SK-N-SH (cell line): ENCODE data around the gene CAPN3. TPM values are rescaled to one million over a fixed set of nuclear protein-coding genes. Genes with fewer than 3 reads are reported as not detected.

Source experiments
- CTCF ChIA-PET: fragments of 300-600, 350-600 bp; formaldehyde crosslinking; extraction: SDS; loops from one replicate; lab custom pipeline; 2021; lab: Yijun Ruan, JAX
- POLR2A ChIA-PET: fragments of 350-600 bp; sonication (Branson Sonifier 250); formaldehyde crosslinking; extraction: SDS; loops from one replicate; lab custom pipeline; 2020; ENCODE audit warnings: antibody characterized with exemption, inconsistent platforms; lab: Yijun Ruan, JAX
- DNase-seq: peaks from one replicate; pipeline ENCODE4 v3.0.0; 2012
- H2AFZ ChIP-seq: fragments of 200-600 bp; sonication (generic); 2 replicates; pipeline ENCODE4 v1.8.1; 2016; ENCODE audit warnings: antibody characterized with exemption, mild to moderate bottlenecking, low read depth
- H3F3A ChIP-seq: fragments of 200-600 bp; sonication (generic); replicated peaks from 2 replicates; pipeline ENCODE3; 2016; ENCODE audit warnings: antibody characterized with exemption, mild to moderate bottlenecking; ENCODE audit not compliant: insufficient read depth
- H3K27ac ChIP-seq, 2 experiments: fragments of 200-500 bp in 1 of 2; fragments of 200-600 bp in 1 of 2; sonication (Bioruptor generic) in 1 of 2; sonication (generic), shearing (Covaris generic) in 1 of 2; 2 replicates each; pipeline versions ENCODE4 v1.5.1 to v1.6.1; 2014 to 2016; ENCODE audit warnings: low read depth in 2 of 2, inconsistent platforms in 1 of 2, low read length in 1 of 2, mild to moderate bottlenecking in 1 of 2, mixed read lengths in 1 of 2
- H3K27me3 ChIP-seq: fragments of 200-600 bp; sonication (generic), shearing (Covaris generic); 2 replicates; pipeline ENCODE4 v1.6.1; 2016; ENCODE audit warnings: mixed run types; ENCODE audit not compliant: insufficient read depth
- H3K36me3 ChIP-seq, 2 experiments: fragments of 200-500 bp in 1 of 2; fragments of 200-600 bp in 1 of 2; sonication (Bioruptor generic) in 1 of 2; sonication (generic) in 1 of 2; replicated peaks in 1 of 2; 2 replicates each; pipeline versions ENCODE3 to v1.5.1; 2014 to 2016; ENCODE audit warnings: low read length in 1 of 2, mild to moderate bottlenecking in 1 of 2; ENCODE audit not compliant: insufficient read depth in 2 of 2, control insufficient read depth in 1 of 2
- H3K4me1 ChIP-seq, 2 experiments: fragments of 200-500 bp in 1 of 2; fragments of 200-600 bp in 1 of 2; sonication (Bioruptor generic) in 1 of 2; sonication (generic), shearing (Covaris generic) in 1 of 2; 2 replicates each; pipeline versions ENCODE4 v1.5.1 to v1.6.1; 2014 to 2016; ENCODE audit warnings: low read depth in 1 of 2, low read length in 1 of 2, mixed run types in 1 of 2; ENCODE audit not compliant: insufficient read depth in 2 of 2, control insufficient read depth in 1 of 2
- H3K4me2 ChIP-seq: fragments of 200-600 bp; sonication (generic), shearing (Covaris generic); 2 replicates; pipeline ENCODE4 v1.6.1; 2017; ENCODE audit warnings: mixed run types
- H3K4me3 ChIP-seq, 2 experiments: fragments of 200-500 bp in 1 of 2; fragments of 200-600 bp in 1 of 2; sonication (Bioruptor generic) in 1 of 2; sonication (generic), shearing (Covaris generic) in 1 of 2; 2 replicates each; pipeline versions ENCODE4 v1.5.1 to v1.8.1; 2014 to 2016; ENCODE audit warnings: low read depth in 2 of 2, inconsistent platforms in 1 of 2, low read length in 1 of 2, mild to moderate bottlenecking in 1 of 2, mixed read lengths in 1 of 2, moderate library complexity in 1 of 2
- H3K79me2 ChIP-seq: fragments of 200-600 bp; sonication (generic); 2 replicates; pipeline ENCODE4 v1.8.1; 2017; ENCODE audit warnings: mild to moderate bottlenecking; ENCODE audit not compliant: insufficient read depth
- H3K9ac ChIP-seq: fragments of 200-600 bp; sonication (generic); 2 replicates; pipeline ENCODE4 v1.6.1; 2017; ENCODE audit warnings: mixed run types
- H3K9me2 ChIP-seq: fragments of 200-600 bp; sonication (generic); 2 replicates; pipeline ENCODE4 v1.6.1; 2017; ENCODE audit warnings: mixed run types
- H3K9me3 ChIP-seq: fragments of 200-600 bp; sonication (generic); 2 replicates; pipeline ENCODE4 v1.6.1; 2017; ENCODE audit warnings: mixed run types, mild to moderate bottlenecking, moderate library complexity
- H4K20me1 ChIP-seq: fragments of 200-600 bp; sonication (generic); 2 replicates; pipeline ENCODE4 v1.6.1; 2017; ENCODE audit warnings: mild to moderate bottlenecking, mixed run types; ENCODE audit not compliant: insufficient read depth
- CHD2 ChIP-seq: fragments of 150-350 bp; IDR thresholded peaks from 2 replicates; pipeline ENCODE4 v1.6.1; 2018; ENCODE audit warnings: low read length; ENCODE audit not compliant: partially characterized antibody
- CTCF ChIP-seq: fragments of 200-600 bp; sonication (generic); IDR thresholded peaks from 2 replicates; pipeline ENCODE4 v1.6.1; 2017; ENCODE audit warnings: antibody characterized with exemption, mild to moderate bottlenecking, moderate library complexity
- FOSL2 ChIP-seq: IDR thresholded peaks from 2 replicates; pipeline ENCODE4 v1.4.0; 2012; ENCODE audit warnings: low read depth, mild to moderate bottlenecking, moderate library complexity, borderline replicate concordance
- FOXM1 ChIP-seq: IDR thresholded peaks from 2 replicates; pipeline ENCODE4 v1.4.0; 2012; ENCODE audit warnings: low read depth, mild to moderate bottlenecking
- NFIC ChIP-seq: IDR thresholded peaks from 2 replicates; pipeline ENCODE4 v1.4.0; 2012; ENCODE audit warnings: borderline replicate concordance
- RAD21 ChIP-seq: IDR thresholded peaks from 2 replicates; pipeline ENCODE4 v1.6.1; 2012; ENCODE audit warnings: mild to moderate bottlenecking, low read length
- RFX5 ChIP-seq: IDR thresholded peaks from 2 replicates; pipeline ENCODE4 v1.6.1; 2012; ENCODE audit warnings: mild to moderate bottlenecking, improper control_type of control experiment, low read length
- SIN3A ChIP-seq: IDR thresholded peaks from 2 replicates; pipeline ENCODE4 v1.6.1; 2012; ENCODE audit warnings: low read depth, mild to moderate bottlenecking, low read length, moderate library complexity, borderline replicate concordance
- SMC3 ChIP-seq: IDR thresholded peaks from 2 replicates; pipeline ENCODE4 v1.6.1; 2012; ENCODE audit warnings: low read depth, low read length, improper control_type of control experiment
- TAF1 ChIP-seq: IDR thresholded peaks from 2 replicates; pipeline ENCODE4 v1.6.1; 2012; ENCODE audit warnings: low read depth, mild to moderate bottlenecking, low read length, moderate library complexity, borderline replicate concordance
- TEAD4 ChIP-seq: IDR thresholded peaks from 2 replicates; pipeline ENCODE4 v1.4.0; 2012; ENCODE audit warnings: mild to moderate bottlenecking, borderline replicate concordance; ENCODE audit not compliant: insufficient read depth
- USF1 ChIP-seq: IDR thresholded peaks from 2 replicates; pipeline ENCODE4 v1.4.0; 2012; ENCODE audit warnings: low read depth, borderline replicate concordance
- YY1 ChIP-seq: IDR thresholded peaks from 2 replicates; pipeline ENCODE4 v1.4.0; 2012; ENCODE audit warnings: low read depth, mild to moderate bottlenecking
- ZBTB33 ChIP-seq: IDR thresholded peaks from 2 replicates; pipeline ENCODE4 v1.4.0; 2012; ENCODE audit warnings: low read depth, borderline replicate concordance
- WGBS: methylation state at CpG from one replicate; pipeline ENCODE4 v1.1.6; 2017; ENCODE audit warnings: low lambda C conversion rate; 5-methylcytosine and 5-hydroxymethylcytosine counted together
- polyA plus RNA-seq, 3 experiments: library from polyadenylated mRNA; depleted of rRNA; stranded (reverse); fragments of >200 nt; gene quantifications; 2 replicates each; pipeline ENCODE4 v1.2.3, GENCODE V29; 2012
- TF ChIP-seq, protein P1 (sequence below): IDR thresholded peaks from 2 replicates; pipeline ENCODE4 v1.4.0; 2012; ENCODE audit warnings: low read depth
- TF ChIP-seq, protein P2 (sequence below): fragments of 150-350 bp; IDR thresholded peaks from 2 replicates; pipeline ENCODE4 v1.6.1; 2016; ENCODE audit warnings: mild to moderate bottlenecking, low read depth, low read length

Gene CAPN3
- polyA plus RNA-seq, 1 of the 3 experiments (the other 2 are of a cell fraction) = 1.8 TPM

GRCh38 chr15:42450425-42450790, 91.1 kb downstream of the CAPN3 start:
- H2AFZ ChIP-seq = no peak overlapping the region
- H3K4me3 ChIP-seq = no peak overlapping the region
- H3K9ac ChIP-seq = no peak overlapping the region
- H3K9me2 ChIP-seq = no peaks in the 10 kb centered on the region
- no peaks in the 10 kb centered on the region for H3K79me2 ChIP-seq
- POLR2A ChIA-PET = interaction anchor here (1.0 kb wide), 1 partner anchor 177 kb away, joined by 3 read pairs; the partner anchor contains the start of gene TMEM87A
- no peaks in the 10 kb centered on the region for H3K9me3 ChIP-seq
- TF ChIP-seq TAF1 = no peak
- no peak for DNase-seq
- 96% methylated on average over 4 of the region's 4 CpGs for WGBS
- H3K27me3 ChIP-seq = no peaks in the 10 kb centered on the region
- H3K27ac ChIP-seq = no peak overlapping the region
- H3K4me2 ChIP-seq = no peak overlapping the region
- no peaks in the 10 kb centered on the region; a peak in 1 of 4 replicates for H3K4me1 ChIP-seq
- CTCF ChIA-PET = no interaction called here
- H3K36me3 ChIP-seq = peaks cover 55 to 60% of the 10 kb centered on the region in 2 experiments
- H3F3A ChIP-seq = peaks cover 8% of the 10 kb centered on the region
- no peaks in the 10 kb centered on the region for H4K20me1 ChIP-seq

GRCh38 chr15:42453826-42454225, 94.5 kb downstream of the CAPN3 start:
- CTCF ChIA-PET = no interaction called here
- no peak overlapping the region for H3K4me3 ChIP-seq
- peaks cover 8 to 16% of the 10 kb centered on the region in 2 experiments; a peak in 3 of 4 replicates for H3K4me1 ChIP-seq
- H3K9me3 ChIP-seq = no peaks in the 10 kb centered on the region
- no peak overlapping the region for H3K4me2 ChIP-seq
- H3K27me3 ChIP-seq = no peaks in the 10 kb centered on the region
- peak overlapping the region in 1 of 2 experiments; percentile 17; a peak in 1 of 4 replicates for H3K27ac ChIP-seq
- H3K9me2 ChIP-seq = no peaks in the 10 kb centered on the region
- no peak for TF ChIP-seq RAD21
- no peak for TF ChIP-seq SIN3A
- no peak for TF ChIP-seq FOXM1
- TF ChIP-seq SMC3 = no peak
- TF ChIP-seq, all 33 proteins: peak for 0
- DNase-seq = no peak
- Histone ChIP-seq H3F3A (peaks cover 21% of the 10 kb centered on the region), H2AFZ (no peak overlapping the region), H3K79me2 (peaks cover 4% of the 10 kb centered on the region; the same call in 1 of the 2 replicates), H3K9ac (no peak overlapping the region), H3K36me3 (peaks cover 34 to 35% of the 10 kb centered on the region in 2 experiments), H4K20me1 (no peaks in the 10 kb centered on the region)
- POLR2A ChIA-PET = no interaction called here
- WGBS = 96% methylated on average over 3 of the region's 3 CpGs

- peak overlapping the region; percentile 87 to 95 for H3K27ac ChIP-seq
- H3K4me1 ChIP-seq = peaks cover 8 to 16% of the 10 kb centered on the region in 2 experiments; a peak in 3 of 4 replicates
- TF ChIP-seq CTCF (no peak), RFX5 (no peak), CHD2 (no peak), USF1 (no peak), NFIC (no peak), TEAD4 (no peak), YY1 (no peak), ZBTB33 (no peak), FOSL2 (no peak), FOXM1 (no peak)
- TF ChIP-seq, protein P1, sequence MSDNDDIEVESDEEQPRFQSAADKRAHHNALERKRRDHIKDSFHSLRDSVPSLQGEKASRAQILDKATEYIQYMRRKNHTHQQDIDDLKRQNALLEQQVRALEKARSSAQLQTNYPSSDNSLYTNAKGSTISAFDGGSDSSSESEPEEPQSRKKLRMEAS = no peak
- TF ChIP-seq, protein P2, sequence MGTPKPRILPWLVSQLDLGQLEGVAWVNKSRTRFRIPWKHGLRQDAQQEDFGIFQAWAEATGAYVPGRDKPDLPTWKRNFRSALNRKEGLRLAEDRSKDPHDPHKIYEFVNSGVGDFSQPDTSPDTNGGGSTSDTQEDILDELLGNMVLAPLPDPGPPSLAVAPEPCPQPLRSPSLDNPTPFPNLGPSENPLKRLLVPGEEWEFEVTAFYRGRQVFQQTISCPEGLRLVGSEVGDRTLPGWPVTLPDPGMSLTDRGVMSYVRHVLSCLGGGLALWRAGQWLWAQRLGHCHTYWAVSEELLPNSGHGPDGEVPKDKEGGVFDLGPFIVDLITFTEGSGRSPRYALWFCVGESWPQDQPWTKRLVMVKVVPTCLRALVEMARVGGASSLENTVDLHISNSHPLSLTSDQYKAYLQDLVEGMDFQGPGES = no peak
These were observed 97.2 kb downstream of the CAPN3 start for GRCh38 chr15:42456531-42456930.

More at GRCh38 chr15:42456531-42456930, 97.2 kb downstream of the CAPN3 start:
- H3K4me2 ChIP-seq = peak overlapping the region; percentile 49; the same call in 1 of the 2 replicates
- H3K9me2 ChIP-seq = no peaks in the 10 kb centered on the region
- ChIA-PET CTCF (interaction anchor here (0.6 kb wide), 1 partner anchor 13 kb away, joined by 3 read pairs; no protein-coding TSS in a partner anchor), POLR2A (no interaction called here)
- no peaks in the 10 kb centered on the region for H3K27me3 ChIP-seq
- peaks cover 7% of the 10 kb centered on the region in 2 experiments for H3K36me3 ChIP-seq
- DNase-seq = no peak
- H2AFZ ChIP-seq = no peak overlapping the region
- peaks cover 23% of the 10 kb centered on the region for H3K79me2 ChIP-seq
- H3F3A ChIP-seq = peaks cover 23% of the 10 kb centered on the region
- no peaks in the 10 kb centered on the region for H3K9me3 ChIP-seq
- peak overlapping the region in 1 of 2 experiments; percentile 0; a peak in 1 of 4 replicates for H3K4me3 ChIP-seq
- H4K20me1 ChIP-seq = no peaks in the 10 kb centered on the region
- H3K9ac ChIP-seq = no peak overlapping the region
